ENCODE data around the gene RASSF10.

Gene RASSF10

DNA sequence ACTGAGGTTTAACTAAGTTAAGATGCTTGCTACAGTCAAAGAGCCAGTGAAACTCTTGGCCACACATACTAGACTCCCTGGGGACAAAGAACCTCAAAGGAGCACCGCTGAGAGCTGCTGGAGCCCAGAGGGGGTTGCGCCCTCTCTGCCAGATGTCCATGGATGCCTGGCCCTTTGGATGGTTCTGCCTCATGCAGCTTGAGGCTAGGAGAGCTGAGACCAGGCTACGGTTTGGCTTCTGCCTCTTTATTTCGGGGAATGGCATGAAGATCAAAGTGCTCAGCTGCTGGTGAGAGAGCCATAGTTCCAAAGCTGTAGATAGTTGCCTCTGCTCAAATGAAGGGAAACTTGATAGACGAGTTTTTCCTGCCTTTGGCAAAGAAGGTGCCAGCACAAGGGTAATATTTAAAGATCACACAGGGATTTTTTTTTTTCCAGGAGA, 43.0 kb downstream of the RASSF10 start:
- Histone ChIP-seq H3K27ac (no peak overlapping the region), H3K4me3 (no peak overlapping the region)
- TF ChIP-seq, protein P1, sequence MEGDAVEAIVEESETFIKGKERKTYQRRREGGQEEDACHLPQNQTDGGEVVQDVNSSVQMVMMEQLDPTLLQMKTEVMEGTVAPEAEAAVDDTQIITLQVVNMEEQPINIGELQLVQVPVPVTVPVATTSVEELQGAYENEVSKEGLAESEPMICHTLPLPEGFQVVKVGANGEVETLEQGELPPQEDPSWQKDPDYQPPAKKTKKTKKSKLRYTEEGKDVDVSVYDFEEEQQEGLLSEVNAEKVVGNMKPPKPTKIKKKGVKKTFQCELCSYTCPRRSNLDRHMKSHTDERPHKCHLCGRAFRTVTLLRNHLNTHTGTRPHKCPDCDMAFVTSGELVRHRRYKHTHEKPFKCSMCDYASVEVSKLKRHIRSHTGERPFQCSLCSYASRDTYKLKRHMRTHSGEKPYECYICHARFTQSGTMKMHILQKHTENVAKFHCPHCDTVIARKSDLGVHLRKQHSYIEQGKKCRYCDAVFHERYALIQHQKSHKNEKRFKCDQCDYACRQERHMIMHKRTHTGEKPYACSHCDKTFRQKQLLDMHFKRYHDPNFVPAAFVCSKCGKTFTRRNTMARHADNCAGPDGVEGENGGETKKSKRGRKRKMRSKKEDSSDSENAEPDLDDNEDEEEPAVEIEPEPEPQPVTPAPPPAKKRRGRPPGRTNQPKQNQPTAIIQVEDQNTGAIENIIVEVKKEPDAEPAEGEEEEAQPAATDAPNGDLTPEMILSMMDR (IDR thresholded peaks at IDR 0.05): no peak
- DNase-seq (ENCODE audit: low spot score): no peak

DNA sequence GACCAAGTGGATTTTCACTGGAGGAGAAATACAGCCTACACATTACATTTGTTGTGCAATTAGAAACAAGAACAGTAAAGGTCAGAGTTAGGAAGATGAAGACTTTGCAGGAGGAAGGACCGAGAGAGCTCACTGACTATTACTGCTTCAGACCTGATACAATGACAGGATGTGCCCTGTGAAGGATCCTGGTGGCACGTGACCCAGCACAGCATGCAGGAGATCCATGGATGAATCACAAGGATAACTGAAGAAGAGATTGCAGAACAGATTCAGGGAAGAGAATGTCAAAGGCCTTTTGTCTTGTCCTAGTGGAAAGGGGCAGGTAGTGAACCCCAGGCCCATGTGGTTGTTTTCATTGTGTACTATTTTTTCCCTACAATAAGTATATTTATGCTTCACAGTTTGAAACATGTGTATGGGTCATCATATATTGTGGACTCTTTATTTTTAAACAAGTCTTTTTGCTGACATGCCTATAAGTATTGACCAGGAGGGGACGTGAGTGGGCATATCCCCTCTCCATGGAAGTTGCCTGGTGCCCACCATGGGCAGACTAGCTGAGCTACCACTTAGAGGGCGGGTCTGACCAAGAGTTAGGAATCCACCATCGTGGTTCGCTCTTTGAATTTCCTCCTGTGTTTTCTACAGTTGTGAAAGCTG, 44.3 kb downstream of the RASSF10 start:
- DNase-seq (ENCODE audit: low spot score): no peak
- TF ChIP-seq, protein P1 (IDR thresholded peaks at IDR 0.05): no peak
- no peak overlapping the region for H3K4me3 ChIP-seq
- no peak overlapping the region for H3K27ac ChIP-seq

DNA sequence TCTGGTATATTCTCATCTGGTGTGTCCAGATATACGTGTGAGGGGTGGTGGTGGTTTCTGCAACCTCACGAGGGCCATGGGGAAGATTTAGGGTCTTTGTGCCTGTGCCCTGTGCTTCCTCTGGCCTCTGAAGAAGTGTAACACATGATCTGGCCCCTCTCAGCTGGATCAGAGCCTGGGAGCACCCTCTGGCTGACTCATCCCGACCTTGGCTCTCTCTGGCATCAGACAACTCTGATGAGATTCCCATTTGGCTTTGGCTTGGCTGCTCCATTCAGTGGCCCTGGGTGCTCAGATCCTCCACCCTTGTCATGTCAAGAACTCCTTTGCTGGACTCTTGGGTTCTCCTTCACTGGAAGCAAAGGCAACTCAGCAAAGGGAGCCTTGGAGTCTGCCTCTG, 45.2 kb downstream of the RASSF10 start:
- TF ChIP-seq, protein P1 (IDR thresholded peaks at IDR 0.05): no peak
- no peak overlapping the region for H3K4me3 ChIP-seq
- H3K27ac ChIP-seq: no peak overlapping the region
- DNase-seq (ENCODE audit: low spot score): no peak

DNA sequence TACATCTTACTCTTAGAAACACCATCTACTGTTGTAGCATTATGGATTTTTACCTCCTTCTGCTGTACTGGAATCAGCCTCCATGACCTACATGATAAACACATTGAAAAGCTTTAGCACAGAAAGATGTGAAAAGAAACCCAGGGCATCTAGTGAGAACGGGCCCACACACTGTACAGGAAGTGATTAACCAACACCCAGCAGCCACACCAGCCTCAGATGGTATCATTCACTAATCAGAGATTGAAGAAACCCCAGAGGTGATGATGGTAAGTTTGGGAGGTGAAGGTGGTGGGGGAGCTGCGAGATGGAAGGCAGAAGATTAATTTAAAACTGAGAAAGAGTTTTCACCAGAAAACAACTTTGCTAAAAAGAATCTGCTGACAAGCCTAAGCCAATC, 46.1 kb downstream of the RASSF10 start:
- H3K4me3 ChIP-seq: no peak overlapping the region
- H3K27ac ChIP-seq: no peak overlapping the region
- DNase-seq (ENCODE audit: low spot score): no peak
- TF ChIP-seq, protein P1 (IDR thresholded peaks at IDR 0.05): no peak

DNA sequence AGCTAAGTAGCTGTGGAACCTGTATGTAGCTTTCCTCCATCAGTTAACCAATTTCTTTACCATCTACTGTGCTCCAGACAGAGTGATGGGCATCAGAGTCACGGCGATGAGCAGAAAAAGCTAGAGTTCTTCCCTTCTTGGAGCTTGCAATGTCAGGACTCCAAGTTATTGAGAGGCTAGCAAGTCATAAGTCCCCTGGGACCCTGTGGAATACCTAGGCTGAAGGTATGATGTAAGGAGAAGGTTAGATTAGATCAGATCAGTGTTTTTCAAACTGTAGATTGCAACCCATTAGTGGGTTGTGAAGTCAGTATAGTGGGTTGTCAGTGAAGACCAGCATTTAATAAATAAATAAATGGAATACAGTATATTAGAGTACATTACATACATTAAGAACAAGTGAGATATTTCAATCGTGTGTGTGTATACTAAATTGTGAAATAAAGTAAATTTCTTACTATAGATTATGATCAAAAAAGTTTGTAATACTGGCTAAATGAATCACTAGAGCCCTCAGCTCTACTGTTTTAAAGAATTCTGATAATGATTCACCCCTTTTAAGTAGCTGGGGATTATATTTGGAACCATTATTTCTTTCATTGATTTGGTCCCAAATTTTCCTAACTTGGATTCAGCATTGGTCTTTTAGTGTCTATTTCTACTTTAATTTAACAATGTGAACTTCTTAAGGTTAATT, 52.3 kb downstream of the RASSF10 start:
- DNase-seq (ENCODE audit: low spot score): no peak
- H3K4me3 ChIP-seq: no peak overlapping the region
- TF ChIP-seq, protein P1 (IDR thresholded peaks at IDR 0.05): no peak
- no peak overlapping the region for H3K27ac ChIP-seq

All from coronary artery (tissue), 2 donors.